ENCODE measurements around the gene LPP. TPM values are rescaled to one million over a fixed set of nuclear protein-coding genes. Genes with fewer than 3 reads are reported as not detected.

LPP gene
- total and polyA plus RNA-seq, 9 of the 15 experiments (the other 6 are each of a cell fraction or from before 2014, with no cell fraction given) = 0.07 to 0.18 TPM; not detected in 7

DNA sequence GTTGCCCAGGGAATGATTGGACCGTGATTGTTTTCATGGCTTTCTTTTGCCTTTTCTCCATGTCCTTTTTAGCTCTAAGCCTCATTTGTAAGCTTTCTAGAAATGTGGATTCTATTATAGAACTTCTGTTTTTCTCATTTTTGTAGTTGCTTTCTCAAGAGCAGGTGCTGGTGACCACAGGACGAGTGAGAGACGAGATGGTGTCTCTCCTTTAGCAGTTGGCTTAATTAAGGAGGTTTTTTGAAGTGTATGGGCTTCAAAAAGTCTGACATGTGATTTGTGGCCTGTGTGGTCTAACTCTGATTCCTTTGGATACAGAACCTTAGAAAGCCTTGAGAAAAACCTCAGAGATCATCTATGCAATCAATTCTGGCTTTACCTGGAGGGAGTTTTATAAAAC, 292.8 kb downstream of the LPP start (continued):
- TF ChIP-seq, protein P1, sequence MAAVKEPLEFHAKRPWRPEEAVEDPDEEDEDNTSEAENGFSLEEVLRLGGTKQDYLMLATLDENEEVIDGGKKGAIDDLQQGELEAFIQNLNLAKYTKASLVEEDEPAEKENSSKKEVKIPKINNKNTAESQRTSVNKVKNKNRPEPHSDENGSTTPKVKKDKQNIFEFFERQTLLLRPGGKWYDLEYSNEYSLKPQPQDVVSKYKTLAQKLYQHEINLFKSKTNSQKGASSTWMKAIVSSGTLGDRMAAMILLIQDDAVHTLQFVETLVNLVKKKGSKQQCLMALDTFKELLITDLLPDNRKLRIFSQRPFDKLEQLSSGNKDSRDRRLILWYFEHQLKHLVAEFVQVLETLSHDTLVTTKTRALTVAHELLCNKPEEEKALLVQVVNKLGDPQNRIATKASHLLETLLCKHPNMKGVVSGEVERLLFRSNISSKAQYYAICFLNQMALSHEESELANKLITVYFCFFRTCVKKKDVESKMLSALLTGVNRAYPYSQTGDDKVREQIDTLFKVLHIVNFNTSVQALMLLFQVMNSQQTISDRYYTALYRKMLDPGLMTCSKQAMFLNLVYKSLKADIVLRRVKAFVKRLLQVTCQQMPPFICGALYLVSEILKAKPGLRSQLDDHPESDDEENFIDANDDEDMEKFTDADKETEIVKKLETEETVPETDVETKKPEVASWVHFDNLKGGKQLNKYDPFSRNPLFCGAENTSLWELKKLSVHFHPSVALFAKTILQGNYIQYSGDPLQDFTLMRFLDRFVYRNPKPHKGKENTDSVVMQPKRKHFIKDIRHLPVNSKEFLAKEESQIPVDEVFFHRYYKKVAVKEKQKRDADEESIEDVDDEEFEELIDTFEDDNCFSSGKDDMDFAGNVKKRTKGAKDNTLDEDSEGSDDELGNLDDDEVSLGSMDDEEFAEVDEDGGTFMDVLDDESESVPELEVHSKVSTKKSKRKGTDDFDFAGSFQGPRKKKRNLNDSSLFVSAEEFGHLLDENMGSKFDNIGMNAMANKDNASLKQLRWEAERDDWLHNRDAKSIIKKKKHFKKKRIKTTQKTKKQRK (IDR thresholded peaks at IDR 0.05; ENCODE audit: borderline replicate concordance, low read depth, low read length) = no peak

- WGBS (ENCODE audit: insufficient coverage, low coverage, missing lambda C conversion rate) = 2% methylated on average over 4 of the region's 4 CpGs
- TF ChIP-seq ZFX (CRISPR knock-in tag; IDR thresholded peaks at IDR 0.05) (no peak), SIX5 (IDR thresholded peaks at IDR 0.05; ENCODE audit: borderline replicate concordance in 1 of 2, insufficient read depth in 1 of 2, low read depth in 1 of 2, low read length in 2 of 2) (no peak), EGR1 (conservative IDR thresholded peaks at IDR 0.05) (no peak), RAD51 (IDR thresholded peaks at IDR 0.05; ENCODE audit: borderline replicate concordance, low read depth) (no peak), ATF7 (IDR thresholded peaks at IDR 0.05) (no peak), ELF2 (CRISPR knock-in tag; IDR thresholded peaks at IDR 0.05) (no peak), SAFB2 (IDR thresholded peaks at IDR 0.05; ENCODE audit: borderline replicate concordance, low read depth, low read length, severe bottlenecking) (no peak), MITF (IDR thresholded peaks at IDR 0.05) (no peak), PTTG1 (tag; IDR thresholded peaks at IDR 0.05; ENCODE audit: low read depth) (no peak)
- TF ChIP-seq, protein P2, sequence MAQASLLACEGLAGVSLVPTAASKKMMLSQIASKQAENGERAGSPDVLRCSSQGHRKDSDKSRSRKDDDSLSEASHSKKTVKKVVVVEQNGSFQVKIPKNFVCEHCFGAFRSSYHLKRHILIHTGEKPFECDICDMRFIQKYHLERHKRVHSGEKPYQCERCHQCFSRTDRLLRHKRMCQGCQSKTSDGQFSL (CRISPR knock-in tag; IDR thresholded peaks at IDR 0.05) = no peak
- TF ChIP-seq, protein P2 (tag; IDR thresholded peaks at IDR 0.05) = no peak
- H3K4me1 ChIP-seq (replicated peaks in 1 of 2; ENCODE audit: control insufficient read depth in 2 of 2, insufficient read depth in 2 of 2, low read length in 2 of 2) = no peaks in the 10 kb centered on the region
- ChIA-PET POLR2A (no interaction called here), CTCF (ENCODE audit: low intra/inter-chr PET ratio) (no interaction called here)
- no peaks in the 10 kb centered on the region for H3K9me3 ChIP-seq (replicated peaks; ENCODE audit: control insufficient read depth, insufficient read depth, low read depth, low read length)
- no peak overlapping the region for H3K4me2 ChIP-seq (ENCODE audit: insufficient read depth, low read length)
- in situ Hi-C loops (cut with MboI) = no loop called here
- no peaks in the 10 kb centered on the region for H3K9me1 ChIP-seq (ENCODE audit: control insufficient read depth, insufficient read depth, low read length)
- H3K27ac ChIP-seq (ENCODE audit: extremely low read depth, low read depth, low read length) = no peak overlapping the region
- intact Hi-C loops (cut with micrococcal nuclease) = no loop called here
- no peaks in the 10 kb centered on the region for H3K27me3 ChIP-seq (ENCODE audit: control insufficient read depth in 2 of 2, insufficient read depth in 2 of 2, low read length in 2 of 2)
- no peaks in the 10 kb centered on the region for H3K79me2 ChIP-seq (ENCODE audit: control insufficient read depth, insufficient read depth, low read length)
- DNase-seq (ENCODE audit: extremely low read depth in 1 of 4, low spot score in 3 of 4) (no peak), FAIRE-seq (no peak), ATAC-seq (no peak)
- no peaks in the 10 kb centered on the region for H3K36me3 ChIP-seq (ENCODE audit: control insufficient read depth, insufficient read depth, low read length)
- H3K9ac ChIP-seq (ENCODE audit: insufficient read depth in 1 of 2, low read depth in 2 of 2, low read length in 2 of 2) = no peak overlapping the region
- H3K4me3 ChIP-seq = no peak overlapping the region
- no peak overlapping the region for H2AFZ ChIP-seq (ENCODE audit: low read depth, low read length)
- BruUV-seq (replicated peaks) = no TSS peak
- no peaks in the 10 kb centered on the region for H4K20me1 ChIP-seq (replicated peaks; ENCODE audit: control insufficient read depth, insufficient read depth, low read length)
Measured at GRCh38 chr3:188448813-188449212, 294.9 kb downstream of the LPP start.

All from K562 (cell line).